CD4-positive, alpha-beta T cell treated with Interleukin-4 for 4 hours (primary cell): ENCODE data around the gene STON2.

Experiments
- DNase-seq: peaks from one replicate; pipeline ENCODE4 v3.0.0-alpha.2; 2020

The STON2 gene

DNA sequence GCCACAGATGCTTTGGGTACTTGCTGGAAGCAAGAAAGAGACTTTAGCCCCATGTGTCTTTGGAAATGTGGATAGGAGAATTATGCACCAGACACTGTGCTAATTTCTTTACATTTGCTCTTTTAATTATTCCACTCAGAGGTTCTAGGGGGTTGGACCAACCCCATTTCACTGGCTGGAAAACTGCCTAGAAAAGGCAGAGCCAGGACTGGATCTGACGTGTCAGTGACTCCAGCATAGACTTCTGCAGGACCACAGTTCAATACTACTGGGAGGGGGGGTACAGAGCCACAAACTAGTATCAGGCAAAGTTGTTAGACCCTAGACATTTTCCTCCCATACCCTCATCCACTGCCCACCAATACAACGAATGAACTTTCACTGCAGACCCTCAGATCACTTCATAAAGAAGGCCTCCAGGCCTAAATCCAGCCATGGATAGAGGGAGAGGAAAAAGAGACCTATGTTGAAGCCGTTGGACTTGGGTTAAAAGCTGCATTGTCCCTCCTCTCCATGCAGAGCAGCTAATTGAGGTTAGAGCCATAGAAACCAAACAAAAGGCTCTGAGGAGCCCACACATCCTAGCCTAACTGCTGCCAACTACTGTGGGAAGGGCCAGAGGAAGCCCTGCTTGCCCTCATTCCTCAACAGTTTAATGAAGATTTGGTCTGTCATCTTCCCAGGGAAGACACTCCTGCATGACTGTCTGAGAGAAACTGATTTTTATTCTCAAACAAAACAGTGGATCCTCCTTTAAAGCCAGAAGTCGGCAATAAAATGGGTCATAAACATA is 68.7 kb downstream of the STON2 start:
- DNase-seq: no peak

DNA sequence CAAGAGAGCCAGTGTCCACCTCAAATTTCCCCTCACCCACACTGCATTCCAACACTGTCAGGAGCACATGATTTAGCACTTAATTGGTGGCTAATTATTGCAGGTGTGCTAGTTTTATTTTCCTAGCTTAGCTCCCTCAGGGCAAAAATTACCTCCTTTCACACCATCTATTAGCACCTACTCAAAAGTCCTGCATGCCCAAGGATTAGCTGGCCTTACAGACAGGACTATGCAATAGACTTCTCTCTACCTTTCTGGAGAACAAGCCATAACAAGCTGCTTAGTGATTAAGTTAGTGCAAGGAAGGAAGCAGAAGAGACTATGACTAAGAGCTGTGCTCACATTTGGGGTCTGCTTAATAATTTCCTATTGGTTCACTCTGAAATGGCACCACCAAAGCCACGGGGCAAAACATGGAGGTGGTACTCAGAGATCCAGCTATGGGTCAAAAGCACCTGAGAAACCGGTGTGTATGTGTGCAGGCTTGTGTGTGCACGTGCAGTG is 69.5 kb downstream of the STON2 start:
- DNase-seq: no peak

DNA sequence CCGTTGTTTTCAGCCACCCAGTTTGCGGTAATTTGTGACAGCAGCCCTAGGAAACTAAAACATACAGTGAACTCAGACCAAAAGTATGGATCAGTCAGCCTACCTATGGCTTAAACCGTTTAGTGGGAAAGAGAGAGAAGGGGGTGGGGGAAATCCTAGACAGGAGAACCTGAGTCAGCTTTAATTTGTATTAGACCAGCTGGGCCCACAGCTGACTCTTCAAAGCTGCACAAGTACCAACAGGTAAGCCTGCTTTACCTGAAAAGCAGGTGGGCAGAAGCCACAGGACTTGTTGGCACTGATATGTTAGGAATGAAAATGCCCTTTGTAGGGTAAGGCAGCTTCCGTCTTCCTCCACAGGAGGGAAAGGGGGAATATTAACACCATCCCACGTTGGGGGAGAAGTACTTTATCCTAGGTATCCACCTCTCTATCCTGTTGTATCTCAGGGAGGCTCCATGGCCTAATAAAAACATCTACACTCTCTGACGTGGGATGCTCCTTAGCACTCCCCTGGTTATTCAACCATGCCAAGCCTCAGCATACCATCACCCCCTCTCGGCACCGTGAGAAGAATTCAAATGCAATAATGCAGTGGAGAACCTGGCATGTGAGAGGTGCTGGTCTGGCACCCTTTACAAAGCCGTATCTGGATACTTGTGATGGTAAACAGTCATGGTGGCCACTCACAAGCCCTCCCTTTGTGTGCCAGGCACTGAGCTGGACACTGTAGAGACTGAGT is 70.3 kb downstream of the STON2 start:
- no peak for DNase-seq

DNA sequence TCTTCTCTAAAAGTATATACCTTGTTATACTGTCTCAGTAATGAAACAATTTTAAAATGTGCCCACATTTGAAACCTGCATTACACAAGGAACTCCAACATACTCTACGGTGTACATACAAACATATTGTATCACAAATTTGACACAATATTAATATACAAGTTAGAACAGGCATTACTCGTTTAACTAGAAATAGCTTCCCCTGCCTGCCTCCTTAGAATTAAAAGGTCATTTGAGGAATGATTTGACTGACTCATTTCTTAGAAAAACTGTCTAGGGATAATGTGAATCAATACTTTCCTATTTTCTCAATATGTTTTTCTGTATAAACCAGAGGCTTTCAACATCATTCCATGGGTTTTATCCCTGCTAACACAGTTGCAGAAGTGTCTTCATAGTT is 73.7 kb downstream of the STON2 start:
- no peak for DNase-seq

DNA sequence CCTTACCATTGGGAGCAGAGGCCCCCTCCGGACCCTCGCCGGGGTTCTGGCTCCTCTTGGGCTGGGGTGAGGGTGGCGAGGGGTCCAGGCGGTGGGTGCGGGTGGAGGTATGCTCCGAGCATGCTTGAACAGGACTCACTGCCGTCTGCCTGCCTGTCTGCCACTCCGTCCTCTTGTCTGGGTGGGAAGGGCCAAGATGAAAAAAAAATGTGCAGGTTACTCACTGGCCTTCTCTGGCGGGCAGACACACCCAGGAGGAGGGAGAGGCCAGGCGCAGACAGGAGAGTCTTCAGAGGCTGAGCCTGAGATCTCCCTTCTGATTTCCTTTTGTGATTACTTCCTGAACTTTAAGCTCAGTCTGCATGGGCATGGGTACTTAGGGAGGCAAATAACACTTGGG is 76.1 kb downstream of the STON2 start:
- DNase-seq: no peak

DNA sequence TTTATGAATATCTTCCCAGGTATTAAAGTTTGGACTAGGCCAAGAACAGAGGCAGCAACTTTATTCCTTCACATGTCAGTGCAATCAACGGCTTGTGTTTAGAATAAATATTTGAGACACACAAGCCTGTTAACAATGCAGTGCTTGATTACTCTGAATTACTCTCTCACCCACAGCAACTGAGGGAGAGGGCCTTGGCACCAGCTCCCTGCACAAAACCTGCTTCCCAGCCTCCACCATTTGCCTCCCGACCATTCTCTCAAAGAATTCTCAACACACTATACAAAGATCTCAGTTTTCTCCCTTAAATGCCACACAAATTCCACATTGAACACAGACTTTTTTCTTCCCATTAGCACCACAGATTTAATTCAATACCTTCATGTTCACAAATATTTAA is 77.0 kb downstream of the STON2 start:
- DNase-seq: no peak

DNA sequence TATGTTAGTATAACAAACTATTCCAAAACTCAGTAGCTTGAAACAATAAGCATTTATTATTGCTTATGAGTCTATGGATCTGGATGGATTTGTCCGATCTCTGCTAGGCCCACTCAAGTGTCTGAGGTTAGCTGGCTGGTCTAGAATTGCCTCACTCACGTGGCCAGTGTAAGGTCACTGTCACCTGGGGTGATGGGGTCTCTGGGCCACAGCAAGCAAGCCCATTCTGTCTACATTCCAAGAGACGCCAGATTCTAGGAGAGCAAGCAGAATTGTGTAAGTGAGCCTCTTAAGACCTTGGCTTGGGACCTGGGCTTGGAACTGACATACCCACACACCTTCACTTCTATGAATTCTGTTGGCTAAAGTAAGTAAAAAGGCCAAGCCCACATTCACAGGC is 80.2 kb downstream of the STON2 start:
- no peak for DNase-seq

DNA sequence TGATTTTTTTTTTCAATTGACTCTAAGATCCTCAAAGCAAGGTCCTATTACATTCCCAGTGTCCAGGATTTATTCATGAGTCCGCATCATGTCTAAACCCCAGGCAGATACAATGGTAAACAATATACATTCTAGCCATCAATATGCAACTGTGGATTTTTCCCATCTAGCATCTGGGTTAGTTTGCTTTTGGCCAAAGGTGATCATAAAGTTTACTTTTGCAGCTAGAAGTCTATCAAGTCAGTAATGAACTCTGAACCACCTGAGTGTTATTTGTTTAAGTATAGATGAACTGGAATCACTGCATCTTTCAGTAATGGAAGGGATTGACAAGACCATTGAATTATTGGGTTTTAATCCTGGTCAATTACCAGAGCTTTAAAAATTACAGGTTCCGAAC is 80.8 kb downstream of the STON2 start:
- DNase-seq: no peak

DNA sequence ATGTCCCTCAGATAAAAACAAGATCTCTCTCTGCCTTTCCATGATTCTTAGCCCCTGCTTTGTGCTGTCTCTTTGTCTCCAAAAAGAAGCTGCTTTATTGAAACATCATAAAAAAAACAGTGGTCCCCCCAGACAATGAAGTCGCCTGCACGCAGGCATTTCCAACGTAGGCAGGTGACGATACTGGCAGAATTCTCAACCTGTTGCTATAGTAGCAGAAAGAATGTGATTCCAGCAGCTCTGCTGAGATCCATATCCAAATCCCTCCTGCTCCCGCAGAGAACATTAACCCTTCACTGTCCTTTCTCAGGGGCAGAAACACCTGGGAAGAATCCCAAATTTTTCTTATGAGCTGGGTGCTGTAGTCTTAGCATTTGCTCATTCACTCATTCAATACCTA is 84.8 kb downstream of the STON2 start:
- DNase-seq: no peak

DNA sequence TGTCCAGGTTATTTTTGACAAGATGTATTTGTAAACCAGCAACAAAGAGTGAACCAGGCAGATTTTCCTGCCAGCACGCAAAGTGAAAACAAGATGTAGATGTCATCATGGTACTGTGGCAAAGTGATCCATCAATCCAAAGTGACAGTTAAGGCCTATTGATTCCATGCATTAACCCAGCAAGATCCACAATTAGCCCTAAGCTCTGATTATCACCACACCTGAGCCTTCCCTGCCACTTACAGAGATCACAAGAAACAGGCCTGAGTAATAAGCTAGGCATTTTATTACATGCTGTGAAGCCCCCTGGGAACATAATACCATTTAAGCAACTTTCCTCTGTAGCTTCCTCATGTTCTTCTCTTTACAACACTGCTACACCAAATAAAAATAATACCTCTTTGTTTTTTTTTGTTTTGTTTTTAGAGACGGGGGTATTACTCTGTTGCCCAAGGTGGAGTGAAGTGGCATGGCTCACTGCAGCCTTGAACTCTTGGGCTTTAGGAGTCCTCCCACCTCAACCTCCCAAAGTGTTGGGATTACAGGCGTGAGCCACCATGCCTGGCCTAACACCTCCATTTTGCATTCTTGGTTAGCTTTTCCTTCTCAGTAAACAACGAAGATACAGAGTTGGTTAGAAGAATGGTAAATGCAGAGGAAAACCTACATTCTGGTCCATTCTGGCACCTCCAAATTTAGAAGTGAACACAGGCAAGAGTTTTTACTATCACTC is 85.5 kb downstream of the STON2 start:
- DNase-seq: no peak

DNA sequence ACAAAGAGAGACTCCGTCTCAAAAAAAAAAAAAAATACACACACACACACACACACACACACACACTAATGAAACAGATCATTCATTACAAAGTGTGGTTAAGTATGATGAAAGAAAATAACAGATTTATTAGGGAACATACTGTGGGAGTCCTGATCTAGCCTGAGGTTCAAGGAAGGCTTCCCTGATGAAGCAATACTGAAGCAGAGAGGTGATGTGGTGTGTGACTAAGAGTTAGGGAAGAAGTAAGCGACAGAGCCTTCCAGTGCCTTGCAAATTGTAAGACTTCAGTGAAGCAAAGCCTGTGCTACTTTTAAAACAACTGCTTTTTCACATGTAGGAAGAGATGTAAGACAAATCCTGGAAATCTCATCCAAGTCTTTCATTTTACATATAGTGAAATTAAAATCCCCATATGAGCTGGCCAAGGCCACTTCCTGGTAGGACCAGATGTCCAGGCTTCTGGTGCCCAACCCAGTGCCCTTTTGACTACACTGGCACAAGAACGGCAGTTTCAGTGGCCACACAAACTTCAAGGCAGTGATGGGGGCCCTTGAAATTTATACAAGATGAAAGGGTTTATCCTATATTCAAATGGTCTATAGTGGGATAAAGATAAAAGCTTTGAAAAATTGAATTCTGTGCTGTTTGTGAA is 86.2 kb downstream of the STON2 start:
- no peak for DNase-seq

DNA sequence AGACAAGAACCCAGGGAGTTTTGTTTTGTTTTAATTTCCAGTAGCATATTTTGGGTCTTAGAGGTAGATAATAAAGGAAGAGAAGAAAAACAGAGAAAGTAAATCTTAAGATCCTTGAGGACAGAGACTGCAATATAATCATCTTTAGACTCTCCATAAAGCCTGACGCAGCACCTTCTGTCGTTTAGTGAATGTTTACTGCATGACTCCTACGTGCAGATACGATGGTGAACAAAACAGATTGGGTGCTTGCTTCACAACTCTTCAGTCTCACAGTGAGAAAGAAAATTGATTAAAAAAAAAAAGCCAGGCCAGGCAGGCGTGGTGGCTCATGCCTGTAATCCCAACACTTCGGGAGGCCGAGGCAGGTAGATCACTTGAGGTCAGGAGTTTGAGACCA is 86.9 kb downstream of the STON2 start:
- DNase-seq: no peak

DNA sequence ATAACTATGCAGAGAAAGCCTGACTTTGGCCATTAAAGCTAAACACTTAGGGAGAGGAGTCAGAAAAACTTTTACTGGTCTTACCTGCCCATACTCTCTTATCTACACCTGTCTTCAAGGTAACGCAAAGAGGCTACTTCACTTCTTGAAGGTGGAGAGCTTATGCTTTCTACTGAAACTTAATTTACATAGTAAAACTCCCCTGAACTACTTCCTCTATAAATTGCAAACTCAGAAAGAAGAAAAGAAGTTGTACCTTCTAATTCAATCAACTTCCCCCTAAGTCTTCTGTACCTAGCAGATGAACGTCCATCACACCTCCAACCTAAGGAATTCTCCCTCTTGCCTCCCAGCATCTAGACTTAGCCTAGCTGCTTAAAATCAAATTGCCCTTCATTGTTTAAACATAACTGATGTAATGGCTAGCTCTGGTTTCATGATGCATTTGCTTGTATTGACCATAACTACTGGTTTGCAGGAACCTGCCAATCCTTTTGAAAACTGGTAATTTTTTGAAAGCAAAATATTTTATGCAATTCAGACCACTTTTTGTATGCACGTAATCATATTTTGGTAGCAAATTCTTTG is 87.7 kb downstream of the STON2 start:
- no peak for DNase-seq

DNA sequence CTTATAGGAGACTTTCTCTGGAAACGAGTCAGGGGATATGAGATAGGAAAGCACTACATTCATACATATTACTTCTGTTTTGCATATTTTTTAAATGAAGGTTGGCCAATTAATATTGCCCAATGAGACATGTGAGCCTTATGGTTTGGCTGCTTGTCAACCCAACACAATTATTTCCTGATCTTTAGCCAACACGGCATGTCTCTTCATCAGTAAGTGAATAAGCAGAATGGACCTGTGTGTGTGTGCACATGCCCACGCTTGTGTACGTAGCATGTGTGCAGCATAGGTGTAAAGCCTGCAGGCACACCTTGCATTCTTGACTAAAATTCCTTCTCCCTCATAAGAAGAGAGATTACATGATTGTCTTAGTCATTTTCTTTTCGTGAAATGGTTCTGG is 88.3 kb downstream of the STON2 start:
- DNase-seq: no peak

DNA sequence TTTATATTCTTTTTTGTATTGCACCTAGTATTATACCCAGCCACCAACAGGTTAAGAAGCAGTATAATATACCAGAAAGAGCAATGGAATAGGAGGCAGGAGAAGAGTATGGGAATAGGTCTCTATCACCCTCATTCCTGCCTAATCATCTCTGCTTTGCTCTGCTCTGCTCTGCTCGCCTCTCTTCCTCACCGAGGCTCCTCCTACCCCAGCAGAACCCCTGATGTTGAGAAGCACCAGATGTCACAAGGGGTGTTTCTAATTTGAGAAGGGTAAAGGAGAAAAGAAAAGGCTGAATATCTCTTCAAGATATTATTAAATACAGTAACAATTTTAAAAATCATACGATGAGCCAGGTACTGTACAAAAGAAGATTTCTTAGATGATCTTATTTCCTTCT is 89.0 kb downstream of the STON2 start:
- DNase-seq: no peak

DNA sequence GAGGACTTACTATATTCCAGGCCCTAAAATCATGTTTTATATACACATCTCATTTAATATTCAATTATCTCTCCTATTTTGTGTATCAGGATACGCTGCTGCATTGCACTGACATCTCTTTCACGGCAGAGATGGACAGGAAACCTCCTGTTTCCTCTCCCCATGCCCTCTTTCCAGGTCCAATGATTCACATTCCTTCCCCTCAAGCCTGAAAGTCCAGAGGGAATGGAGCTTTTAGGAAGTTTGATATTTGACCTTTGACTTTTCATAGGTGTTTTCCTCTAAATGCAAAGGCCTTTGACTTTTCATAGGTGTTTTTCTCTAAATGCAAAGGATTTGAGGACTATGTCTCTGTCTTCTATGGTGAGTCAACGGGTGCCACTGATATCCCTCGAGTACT is 89.5 kb downstream of the STON2 start:
- DNase-seq: no peak

DNA sequence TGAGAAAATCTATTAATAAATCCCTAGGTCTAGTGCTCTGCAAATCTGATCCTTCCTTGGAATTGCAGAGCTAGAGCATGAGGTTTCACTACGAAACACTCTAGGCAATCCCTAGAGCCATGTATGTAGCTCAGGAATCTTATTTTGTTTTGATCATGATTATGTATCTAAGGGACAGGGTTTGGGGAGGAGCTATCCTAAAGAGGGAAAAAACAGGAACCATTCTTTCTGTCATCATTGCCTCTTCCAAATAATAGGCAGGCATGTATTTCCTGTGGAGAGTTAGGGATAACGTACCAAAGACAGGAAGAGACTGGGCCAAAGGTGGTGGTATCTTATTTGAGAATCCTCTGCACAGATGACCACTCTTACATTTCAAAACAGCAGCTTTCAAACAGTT is 90.6 kb downstream of the STON2 start:
- DNase-seq: no peak

DNA sequence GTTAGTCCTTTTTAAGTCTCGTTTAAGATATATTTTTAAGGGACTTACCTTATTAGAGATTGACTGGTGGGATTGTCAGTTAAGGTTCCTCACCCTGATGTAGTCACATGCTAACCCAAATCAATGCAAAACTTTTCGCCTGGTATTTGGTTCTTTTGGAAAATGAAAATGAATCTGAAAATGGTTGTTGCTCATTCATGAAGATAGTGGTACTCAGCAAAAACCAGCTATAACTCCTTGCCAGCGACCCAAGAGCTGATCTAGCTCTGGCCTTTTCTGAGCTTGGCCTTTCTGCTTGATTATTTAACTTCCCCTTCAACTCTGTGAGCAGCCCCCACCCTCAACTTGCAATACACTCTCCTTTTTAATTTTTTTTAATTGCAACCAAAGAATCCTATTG is 94.4 kb downstream of the STON2 start:
- DNase-seq: no peak

DNA sequence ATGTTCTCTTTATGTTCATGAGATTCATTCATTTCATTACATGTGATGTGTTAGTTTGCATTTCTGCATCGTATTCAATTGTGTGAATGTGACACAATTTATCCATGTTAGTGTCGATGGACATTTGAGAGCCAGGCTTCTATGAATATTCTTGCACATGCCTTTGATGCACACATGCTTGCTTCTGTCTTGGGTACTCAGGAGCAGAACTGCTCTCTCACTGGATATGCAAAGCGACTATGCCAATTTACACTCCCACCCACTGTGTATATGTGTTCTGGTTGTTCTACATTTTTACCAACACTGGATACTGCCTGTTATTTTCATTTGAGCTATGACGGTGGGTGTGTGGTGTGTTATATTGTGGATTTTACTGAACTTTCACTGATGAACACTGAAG is 95.1 kb downstream of the STON2 start:
- DNase-seq: no peak

DNA sequence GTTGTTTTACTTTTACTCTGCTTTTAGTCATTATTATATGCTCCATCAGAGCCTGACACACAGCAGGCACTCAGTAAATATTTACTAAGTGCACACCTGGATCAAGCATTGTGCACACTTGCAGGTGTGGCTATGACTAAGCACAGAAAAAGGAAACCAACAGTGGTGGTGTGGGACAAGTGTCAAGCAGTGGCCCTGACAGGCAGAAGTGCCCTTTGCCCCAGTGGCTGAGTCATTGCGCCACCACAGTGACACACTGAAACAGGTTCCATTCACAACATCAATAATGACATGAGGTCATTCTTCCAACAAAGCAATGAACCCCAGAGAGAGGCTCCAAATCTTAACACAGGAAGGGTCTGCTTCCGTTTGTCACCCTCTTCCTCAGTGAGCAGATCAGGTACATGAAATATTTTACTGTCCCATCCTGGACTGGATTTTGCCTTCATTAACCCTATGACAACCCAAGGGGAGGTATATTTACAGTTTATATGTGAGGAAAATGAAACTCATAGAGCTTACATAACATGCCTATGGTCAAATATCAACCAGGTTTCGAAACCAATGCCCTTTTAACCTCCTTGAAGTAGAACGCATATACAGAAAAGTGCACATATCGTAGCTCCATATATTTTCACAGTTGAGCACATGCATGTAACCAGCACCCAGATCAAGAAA is 96.7 kb downstream of the STON2 start:
- peak; percentile 2 for DNase-seq

DNA sequence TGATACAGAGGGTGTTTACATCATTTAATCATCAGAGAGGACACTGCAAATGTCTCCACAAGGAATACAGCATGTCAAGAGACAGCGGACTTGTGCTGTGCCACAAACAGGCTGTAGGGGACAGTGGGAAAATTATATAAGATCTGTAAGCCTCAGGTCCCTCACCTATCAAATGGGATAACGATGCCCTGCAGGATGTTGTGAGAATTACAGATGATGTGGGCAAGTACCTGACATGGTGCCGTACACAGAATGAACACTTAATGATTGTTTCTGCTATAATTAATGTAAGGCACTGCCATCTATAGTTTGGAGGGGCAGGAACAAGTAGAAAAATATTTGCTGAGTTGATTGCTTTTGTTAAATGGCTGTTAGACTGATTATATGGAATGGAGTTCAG is 97.5 kb downstream of the STON2 start:
- no peak for DNase-seq

DNA sequence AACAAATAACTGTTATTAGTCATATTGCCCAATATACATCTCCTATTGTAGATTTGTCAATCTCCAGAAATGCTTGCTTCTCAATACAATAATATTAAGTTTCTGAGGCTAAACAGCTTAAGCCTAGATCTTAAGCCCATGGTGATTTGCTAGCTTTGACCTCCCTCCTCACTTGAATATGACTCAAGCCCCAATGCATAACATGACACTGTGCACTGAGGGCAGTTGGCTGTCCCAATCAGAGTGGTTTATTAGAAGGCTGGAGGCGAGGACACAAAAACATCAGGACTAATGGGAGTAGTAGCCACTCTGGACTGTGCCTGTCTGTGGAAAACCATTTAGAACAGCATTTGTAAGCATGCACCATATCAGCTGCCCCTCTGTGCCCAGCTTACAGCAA is 98.3 kb downstream of the STON2 start:
- no peak for DNase-seq
